ENCODE data around the gene TCEAL1. TPM values are rescaled to one million over a fixed set of nuclear protein-coding genes. Genes with fewer than 3 reads are reported as not detected.
"Not testable (repeated sequence)": the region's sequence is repeated elsewhere in the genome, so short reads cannot be mapped to it uniquely, and the experiment has no call there.

Gene TCEAL1
- total and polyA plus RNA-seq, 2 donors (not counting 1 experiment from before 2014, with no cell fraction given), result 12.5 to 16.7 TPM

- Histone ChIP-seq H3K79me2 (ENCODE audit: control insufficient read depth, insufficient read depth, low read length) (no peaks in the 10 kb centered on the region), H4K20me1 (ENCODE audit: control insufficient read depth, insufficient read depth, low read length, poor library complexity, severe bottlenecking) (no peaks in the 10 kb centered on the region), H3K4me2 (replicated peaks; ENCODE audit: low read depth, low read length, poor library complexity, severe bottlenecking) (no peak overlapping the region), H3K4me1 (ENCODE audit: control insufficient read depth in 2 of 2, insufficient read depth in 2 of 2, low read length in 2 of 2) (no peaks in the 10 kb centered on the region), H3K27me3 (replicated peaks in 1 of 4; ENCODE audit: control extremely low read depth in 1 of 4, control insufficient read depth in 3 of 4, insufficient read depth in 4 of 4, low read length in 3 of 4) (peaks cover 0 to 5% (median 0%) of the 10 kb centered on the region in 4 experiments), H2AFZ (ENCODE audit: insufficient read depth, low read depth, low read length, poor library complexity, severe bottlenecking) (no peak overlapping the region), H3K27ac (ENCODE audit: low read length in 2 of 2) (no peak overlapping the region), H3K9me3 (ENCODE audit: control extremely low read depth in 1 of 3, control insufficient read depth in 2 of 3, insufficient read depth in 1 of 3, low read length in 2 of 3) (no peaks in the 10 kb centered on the region), H3K4me3 (ENCODE audit: control extremely low read depth in 1 of 5, extremely low read depth in 1 of 5, insufficient read depth in 1 of 5, low read depth in 2 of 5, low read length in 4 of 5) (no peak overlapping the region), H3K36me3 (replicated peaks in 1 of 2; ENCODE audit: control extremely low read depth in 1 of 2, control insufficient read depth in 1 of 2, extremely low read depth in 1 of 2, insufficient read depth in 2 of 2, low read length in 1 of 2) (no peaks in the 10 kb centered on the region), H3K9ac (ENCODE audit: low read length) (no peak overlapping the region)
- POLR2A ChIA-PET, result no interaction called here
- intact Hi-C loops (cut with micrococcal nuclease), result no loop called here
- Mint-ChIP-seq H3K4me1 (no peaks in the 10 kb centered on the region), H3K9me3 (ENCODE audit: insufficient read depth) (no peaks in the 10 kb centered on the region), H3K4me3 (no peak overlapping the region), H3K27ac (no peak overlapping the region), H3K27me3 (peaks cover 10% of the 10 kb centered on the region)
- CTCF ChIA-PET, result no interaction called here
- no CpG with 5 or more reads among the region's 2 CpGs for WGBS (ENCODE audit: insufficient coverage)
- TF ChIP-seq, protein P1, sequence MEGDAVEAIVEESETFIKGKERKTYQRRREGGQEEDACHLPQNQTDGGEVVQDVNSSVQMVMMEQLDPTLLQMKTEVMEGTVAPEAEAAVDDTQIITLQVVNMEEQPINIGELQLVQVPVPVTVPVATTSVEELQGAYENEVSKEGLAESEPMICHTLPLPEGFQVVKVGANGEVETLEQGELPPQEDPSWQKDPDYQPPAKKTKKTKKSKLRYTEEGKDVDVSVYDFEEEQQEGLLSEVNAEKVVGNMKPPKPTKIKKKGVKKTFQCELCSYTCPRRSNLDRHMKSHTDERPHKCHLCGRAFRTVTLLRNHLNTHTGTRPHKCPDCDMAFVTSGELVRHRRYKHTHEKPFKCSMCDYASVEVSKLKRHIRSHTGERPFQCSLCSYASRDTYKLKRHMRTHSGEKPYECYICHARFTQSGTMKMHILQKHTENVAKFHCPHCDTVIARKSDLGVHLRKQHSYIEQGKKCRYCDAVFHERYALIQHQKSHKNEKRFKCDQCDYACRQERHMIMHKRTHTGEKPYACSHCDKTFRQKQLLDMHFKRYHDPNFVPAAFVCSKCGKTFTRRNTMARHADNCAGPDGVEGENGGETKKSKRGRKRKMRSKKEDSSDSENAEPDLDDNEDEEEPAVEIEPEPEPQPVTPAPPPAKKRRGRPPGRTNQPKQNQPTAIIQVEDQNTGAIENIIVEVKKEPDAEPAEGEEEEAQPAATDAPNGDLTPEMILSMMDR (IDR thresholded peaks at IDR 0.05), result no peak
- no peak for TF ChIP-seq EZH2 (IDR thresholded peaks at IDR 0.05; ENCODE audit: borderline replicate concordance, insufficient read depth, low read depth, low read length, poor library complexity, severe bottlenecking)
- no peak for DNase-seq
- no peak for ATAC-seq (ENCODE audit: low read depth)
Measured at GRCh38 chrX:103637604-103638338, 9.0 kb downstream of the TCEAL1 start.

DNA sequence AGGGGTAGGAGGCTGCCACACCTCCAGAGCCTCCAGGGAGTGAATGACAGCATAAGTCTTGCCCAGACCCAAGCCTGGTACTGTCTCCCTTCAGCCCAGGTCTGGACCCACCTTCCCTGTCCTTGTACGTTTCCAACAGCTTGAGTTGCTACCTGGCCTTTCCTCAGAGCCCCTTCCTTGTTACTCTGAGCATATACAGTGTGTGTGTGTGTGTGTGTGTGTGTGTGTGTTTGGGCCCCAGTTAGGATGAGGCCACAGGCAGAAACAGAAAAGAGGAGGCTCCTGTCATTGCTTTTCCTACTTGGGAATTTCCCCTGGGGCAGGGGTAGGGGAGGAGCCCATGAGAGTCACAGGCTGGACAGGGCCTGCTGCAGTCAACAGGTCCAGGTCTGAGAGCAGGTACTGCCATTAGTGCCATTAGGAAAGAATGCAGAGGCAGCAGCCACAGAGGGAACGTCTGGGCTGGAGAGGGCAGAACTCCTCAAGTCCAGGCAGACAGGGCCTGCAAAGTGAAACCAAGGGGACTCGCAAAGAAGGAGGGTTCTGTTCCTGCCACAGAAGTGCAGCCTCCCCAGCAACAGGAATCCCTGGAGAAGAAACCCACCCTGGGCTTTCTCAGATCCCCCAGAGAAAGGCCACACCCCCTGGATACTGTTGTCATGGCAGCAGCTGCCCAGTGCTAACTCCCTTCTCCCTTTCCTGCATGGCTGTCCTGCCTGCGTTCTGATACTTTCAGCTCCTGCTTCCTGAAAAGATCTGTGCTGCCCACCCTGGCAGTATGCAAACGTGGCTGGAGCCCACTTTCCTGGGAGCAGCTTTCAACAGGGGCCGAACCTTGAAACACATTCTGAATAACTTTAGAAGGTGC, 9.9 kb downstream of the TCEAL1 start:
- H3K27ac ChIP-seq (ENCODE audit: low read length in 2 of 2); H3K79me2 ChIP-seq (ENCODE audit: control insufficient read depth, insufficient read depth, low read length); intact Hi-C loops (cut with micrococcal nuclease); H3K27me3 ChIP-seq (replicated peaks in 1 of 4; ENCODE audit: control extremely low read depth in 1 of 4, control insufficient read depth in 3 of 4, insufficient read depth in 4 of 4, low read length in 3 of 4); H4K20me1 ChIP-seq (ENCODE audit: control insufficient read depth, insufficient read depth, low read length, poor library complexity, severe bottlenecking); H3K9me3 ChIP-seq (ENCODE audit: control extremely low read depth in 1 of 3, control insufficient read depth in 2 of 3, insufficient read depth in 1 of 3, low read length in 2 of 3); H3K4me1 ChIP-seq (ENCODE audit: control insufficient read depth in 2 of 2, insufficient read depth in 2 of 2, low read length in 2 of 2); H3K27ac Mint-ChIP-seq; H3K9me3 Mint-ChIP-seq (ENCODE audit: insufficient read depth); H3K4me1 Mint-ChIP-seq; H3K4me2 ChIP-seq (replicated peaks; ENCODE audit: low read depth, low read length, poor library complexity, severe bottlenecking); CTCF ChIA-PET; H3K9ac ChIP-seq (ENCODE audit: low read length); H3K27me3 Mint-ChIP-seq; H3K36me3 ChIP-seq (replicated peaks in 1 of 2; ENCODE audit: control extremely low read depth in 1 of 2, control insufficient read depth in 1 of 2, extremely low read depth in 1 of 2, insufficient read depth in 2 of 2, low read length in 1 of 2); H3K4me3 ChIP-seq (ENCODE audit: control extremely low read depth in 1 of 5, extremely low read depth in 1 of 5, insufficient read depth in 1 of 5, low read depth in 2 of 5, low read length in 4 of 5); POLR2A ChIA-PET; H3K4me3 Mint-ChIP-seq; H2AFZ ChIP-seq (ENCODE audit: insufficient read depth, low read depth, low read length, poor library complexity, severe bottlenecking); DNase-seq; ATAC-seq (ENCODE audit: low read depth): not testable (repeated sequence)
- 0% methylated on average over 1 of the region's 6 CpGs for WGBS (ENCODE audit: insufficient coverage)
